K562 treated with DMSO at 1 percent for 12 hours (cell line): ENCODE measurements around the gene TMEM141. TPM values are rescaled to one million over a fixed set of nuclear protein-coding genes. Genes with fewer than 3 reads are reported as not detected.

Experiments used
- total RNA-seq: library from RNA; unstranded; fragments of 300-600 nt; gene quantifications from 2 replicates; pipeline ENCODE4 v1.2.3, GENCODE V29; 2022; ENCODE audit not compliant: insufficient read depth

TMEM141 gene
- total RNA-seq, result 32.1 and 71.4 TPM in 2 replicates

DNA sequence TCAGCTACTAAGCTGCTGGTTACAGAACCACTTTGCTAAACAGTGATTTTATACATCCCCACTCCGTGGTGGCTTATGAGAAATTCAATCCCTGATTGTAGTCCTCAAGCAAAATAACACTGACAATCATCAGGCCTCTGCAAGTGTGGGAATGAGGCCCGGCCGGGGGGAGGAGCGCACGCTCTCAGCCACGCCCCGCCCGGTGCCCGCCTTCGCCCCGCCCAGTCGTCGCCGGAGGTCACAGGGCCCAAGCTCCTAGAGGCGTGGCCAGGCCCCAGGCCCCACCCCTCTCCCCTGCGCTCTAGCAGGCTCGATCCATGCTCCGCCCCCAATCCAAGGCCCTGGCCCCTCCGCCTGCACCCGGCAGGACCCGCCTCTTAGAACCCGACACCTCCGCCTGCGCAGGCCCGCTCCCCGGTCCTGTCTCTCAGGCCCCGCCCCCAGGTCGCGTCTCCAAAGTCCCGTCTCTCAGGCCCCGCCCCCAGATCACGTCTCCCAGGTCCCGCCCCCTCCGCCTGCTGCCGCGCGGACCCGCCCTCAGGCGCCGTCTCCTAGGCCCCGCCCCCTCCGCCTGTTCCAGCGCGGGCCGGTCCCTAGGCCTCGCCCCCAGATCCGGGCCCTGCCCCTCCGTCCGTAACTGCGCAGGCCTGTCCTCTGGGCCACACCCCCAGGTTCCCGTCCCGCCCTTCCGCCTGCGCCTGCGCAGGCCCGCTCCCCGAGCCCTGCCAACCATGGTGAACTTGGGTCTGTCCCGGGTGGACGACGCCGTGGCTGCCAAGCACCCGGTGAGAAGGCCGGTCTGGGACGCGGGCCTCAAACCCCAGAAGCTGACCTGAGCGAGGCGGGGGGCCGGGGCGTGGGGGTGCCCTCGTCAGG lies at the start of gene TMEM141:
Gene TMEM141, plus strand, starts transcription at position 705 of the 876 bp plus-strand sequence. Its CDS starts 27 bp downstream, at position 732.

DNA sequence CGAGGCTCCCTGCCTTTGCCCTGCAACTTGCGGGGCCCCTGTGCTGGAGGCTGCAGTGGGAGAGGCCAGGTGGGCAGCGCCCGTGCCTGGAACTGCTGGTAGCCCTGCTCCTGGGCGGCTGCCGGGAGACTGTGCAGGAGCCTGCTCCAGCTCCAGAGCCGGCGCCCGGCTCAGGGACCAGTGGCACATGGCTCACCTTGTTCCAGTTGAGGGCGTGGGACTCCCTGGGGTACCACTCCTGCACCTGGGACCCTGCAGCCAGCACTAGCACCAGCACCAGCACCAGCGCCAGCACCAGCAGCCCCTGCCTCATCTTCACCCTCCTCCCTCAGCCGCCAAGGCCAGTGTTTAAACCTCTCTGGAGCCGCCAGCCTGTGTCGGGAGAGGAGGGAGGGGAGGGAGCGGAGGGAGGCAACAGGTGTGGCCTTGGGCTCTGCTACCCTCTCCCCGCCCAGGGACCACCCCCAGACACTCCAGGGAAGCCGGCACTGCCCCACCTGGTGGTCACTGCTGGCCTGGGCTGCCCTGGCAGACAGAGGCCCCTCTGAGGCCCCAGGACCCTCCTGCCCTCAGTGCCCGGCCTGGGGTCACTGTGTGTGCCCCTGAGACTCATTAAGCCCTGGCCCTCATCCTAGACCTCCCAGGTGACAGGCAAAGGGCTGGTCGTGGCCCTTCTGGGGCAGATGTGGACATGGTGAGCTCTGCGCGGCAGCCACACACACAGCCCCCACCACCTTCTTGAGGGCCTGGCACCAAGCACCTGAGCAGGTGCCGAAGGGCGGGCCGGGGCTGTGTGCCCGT lies 48.4 kb upstream of the TMEM141 start, which contains the start of gene LCN10:
Gene LCN10, minus strand, starts transcription at position 350 of the 801 bp plus-strand sequence. Its CDS starts 37 bp downstream, at position 313.

DNA sequence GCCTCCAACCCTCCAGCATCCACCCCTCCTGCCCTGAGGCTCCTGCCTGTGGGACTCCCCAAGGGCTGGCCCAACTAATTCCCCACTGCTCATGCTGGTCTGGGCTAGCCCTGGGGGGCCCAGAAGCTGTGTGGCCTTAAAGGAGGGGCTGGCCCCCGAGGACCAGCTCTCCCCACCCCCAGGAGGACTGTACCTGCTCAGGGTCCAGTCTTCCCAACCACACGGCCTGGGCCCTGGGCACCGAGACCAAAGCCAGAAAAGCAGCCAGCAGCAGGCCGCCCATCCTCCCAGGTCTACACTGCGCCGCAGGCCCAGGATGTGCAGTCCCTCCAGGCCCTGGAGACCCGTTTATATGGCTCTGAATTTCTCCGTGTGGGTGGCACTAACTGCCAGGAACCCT lies 42.9 kb upstream of the TMEM141 start, which contains the start of gene LCN6:
Gene LCN6, minus strand, starts transcription at position 325 of the 400 bp plus-strand sequence. Its CDS starts 42 bp downstream, at position 283.

DNA sequence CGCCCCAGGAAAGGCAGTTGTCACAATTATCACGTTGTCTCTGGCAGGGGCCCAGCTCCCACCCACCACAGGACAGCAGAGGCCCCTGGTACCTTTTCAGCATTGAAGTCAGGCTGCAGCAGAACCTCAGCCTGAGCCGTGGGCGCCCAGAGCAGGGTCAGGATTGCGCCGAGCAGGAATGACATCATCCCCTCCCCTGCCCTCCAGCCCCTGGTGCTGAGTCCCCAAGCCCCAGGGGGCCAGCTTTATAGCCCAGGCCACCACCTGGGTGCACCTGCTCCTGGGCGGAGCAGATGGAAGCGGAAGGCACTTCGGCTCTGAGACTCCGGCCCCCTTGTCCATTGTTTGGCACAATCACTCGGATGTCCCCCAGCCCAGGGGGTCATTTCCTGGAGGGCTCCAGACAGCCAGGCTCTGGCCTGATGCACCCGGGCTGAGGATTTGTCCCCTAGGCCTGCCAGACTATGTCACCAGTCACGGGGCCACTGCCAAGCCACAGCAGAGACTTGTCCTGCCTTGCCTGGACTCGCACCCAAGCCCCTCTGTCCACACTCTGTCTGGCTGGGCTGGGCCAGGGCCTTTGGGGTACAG lies 26.7 kb upstream of the TMEM141 start, which contains the start of gene LCN15:
Gene LCN15, minus strand, starts transcription at position 218 of the 591 bp plus-strand sequence. Its CDS starts 30 bp downstream, at position 188.

DNA sequence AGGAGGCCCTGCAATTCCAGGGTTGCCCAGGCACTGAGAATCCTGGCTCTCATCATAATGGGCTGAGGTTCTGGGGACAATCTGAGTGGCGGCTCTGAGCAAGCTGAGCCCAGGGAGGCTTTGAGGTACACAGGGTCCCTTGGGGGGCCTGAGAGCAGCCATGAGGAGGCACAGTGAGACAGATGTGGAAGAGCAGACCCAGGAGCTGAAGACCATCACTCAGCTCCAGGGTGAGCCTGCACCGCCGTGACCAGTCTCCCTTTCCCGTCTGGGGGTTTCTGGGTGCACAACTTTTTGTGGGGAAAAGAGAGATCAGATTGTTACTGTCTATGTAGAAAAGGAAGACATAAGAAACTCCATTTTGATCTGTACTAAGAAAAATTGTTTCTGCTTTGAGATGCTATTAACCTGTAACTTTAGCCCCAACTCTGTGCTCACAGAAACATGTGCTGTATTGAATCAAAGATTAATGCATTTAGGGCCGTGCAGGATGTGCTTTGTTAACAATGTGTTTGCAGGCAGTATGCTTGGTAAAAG lies 5.2 kb downstream of the TMEM141 start, which contains the start of gene CCDC183:
Gene CCDC183, plus strand, starts transcription at position 101 of the 537 bp plus-strand sequence. Its CDS starts 60 bp downstream, at position 161.

DNA sequence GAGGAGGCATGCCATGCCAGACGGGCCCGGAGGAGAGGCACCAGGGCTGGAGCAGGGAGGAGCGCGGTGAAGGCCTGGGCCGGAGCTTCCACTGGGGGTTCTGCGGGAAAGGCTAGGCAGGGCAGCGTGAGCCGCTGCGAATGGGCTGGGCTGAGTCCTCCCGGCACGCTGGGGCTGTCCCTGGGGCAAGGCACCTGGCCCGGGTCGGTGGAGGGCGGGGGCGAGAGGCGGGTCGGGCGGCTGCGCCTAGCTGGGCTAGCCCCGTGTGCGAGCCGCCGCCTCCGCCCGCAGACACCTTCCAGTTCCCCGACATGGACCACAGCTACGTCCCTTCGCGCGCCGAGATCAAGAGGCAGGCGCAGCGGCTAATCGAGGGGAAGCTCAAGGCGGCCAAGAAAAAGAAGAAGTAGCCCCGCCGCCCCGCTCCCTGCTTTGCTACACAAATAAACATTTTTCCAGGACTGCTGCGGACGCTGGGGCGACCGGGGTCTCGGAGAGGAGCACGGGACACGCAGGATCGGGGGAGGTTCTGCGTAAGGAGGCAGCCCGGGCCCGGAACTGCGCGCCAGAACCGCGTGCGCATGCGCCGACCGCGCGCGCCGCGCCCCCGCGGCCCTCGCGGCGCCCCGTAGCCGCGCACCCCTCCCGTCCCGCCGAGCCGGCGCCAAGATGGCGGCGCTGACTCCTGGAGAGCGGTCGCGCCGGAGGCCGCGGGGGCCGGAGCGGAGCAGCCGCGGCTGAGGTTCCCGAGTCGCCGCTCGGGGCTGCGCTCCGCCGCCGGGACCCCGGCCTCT lies 16.3 kb downstream of the TMEM141 start, which contains the start of gene RABL6:
Gene RABL6, plus strand, starts transcription at position 668 of the 794 bp plus-strand sequence. CDS start 249 bp downstream, outside the sequence.

DNA sequence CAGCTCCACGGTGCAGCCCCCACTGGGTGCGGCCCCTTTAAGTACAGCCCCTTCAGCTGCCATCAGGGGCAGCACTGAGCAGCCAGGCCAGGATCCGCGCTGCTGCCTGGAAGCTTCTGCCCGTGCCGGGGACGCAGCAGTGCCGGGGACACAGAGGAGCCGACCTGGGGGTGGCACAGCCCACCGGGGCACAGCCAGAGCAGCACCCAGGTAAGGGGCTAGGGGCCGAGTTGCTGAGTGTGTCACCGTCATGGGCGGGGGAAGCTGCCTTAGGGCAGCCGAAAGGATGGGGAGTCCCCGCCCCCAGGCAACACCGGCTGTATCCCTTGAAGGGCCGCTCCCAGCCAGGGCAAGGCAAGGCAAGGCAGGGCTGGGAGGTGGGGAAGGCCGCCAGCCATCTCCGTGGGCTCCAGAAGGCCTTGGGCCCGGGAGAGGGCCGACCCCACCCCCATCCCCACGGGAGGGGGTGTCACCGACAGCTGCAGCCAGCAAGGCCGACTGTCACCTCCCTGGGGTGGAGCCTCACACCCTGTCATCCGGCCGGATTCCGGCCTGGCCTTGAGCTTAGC lies 51.3 kb downstream of the TMEM141 start, which contains the start of gene AJM1:
Gene AJM1, plus strand, starts transcription at position 99 of the 569 bp plus-strand sequence. CDS start 1,937 bp downstream, outside the sequence.

Other genes with a start within 250 kb of the TMEM141 start
- 4.5 and 20.9 TPM in 2 replicates for gene NOTCH1, start 245.3 kb upstream of the TMEM141 start, total RNA-seq
- 66.9 and 92.7 TPM in 2 replicates for gene EGFL7, start 128.4 kb upstream of the TMEM141 start, total RNA-seq
- gene AGPAT2, start 103.9 kb upstream of the TMEM141 start, total RNA-seq, result 74.6 and 81.1 TPM in 2 replicates
- 11.1 and 12.0 TPM in 2 replicates for gene DIPK1B, start 78.8 kb upstream of the TMEM141 start, total RNA-seq
- gene LCN10, start 48.4 kb upstream of the TMEM141 start, total RNA-seq, result not detected in 2 replicates
- not detected in 2 replicates for gene LCN6, start 42.8 kb upstream of the TMEM141 start, total RNA-seq
- not detected in 2 replicates for gene LCN8, start 33.1 kb upstream of the TMEM141 start, total RNA-seq
- gene LCN15, start 26.8 kb upstream of the TMEM141 start, total RNA-seq, result not detected in 2 replicates
- gene CCDC183, start 5.0 kb downstream of the TMEM141 start, total RNA-seq, result 0.42 TPM in 1 of 2 replicates, not detected in the other
- gene RABL6, start 16.6 kb downstream of the TMEM141 start, total RNA-seq, result 123 and 151 TPM in 2 replicates
- 6.5 and 14.3 TPM in 2 replicates for gene AJM1, start 51.1 kb downstream of the TMEM141 start, total RNA-seq
- gene PHPT1, start 58.1 kb downstream of the TMEM141 start, total RNA-seq, result 119 and 244 TPM in 2 replicates
- 3.4 and 3.6 TPM in 2 replicates for gene MAMDC4, start 61.0 kb downstream of the TMEM141 start, total RNA-seq
- gene EDF1, start 75.0 kb downstream of the TMEM141 start, total RNA-seq, result 551 and 781 TPM in 2 replicates
- 25.9 and 33.7 TPM in 2 replicates for gene TRAF2, start 95.2 kb downstream of the TMEM141 start, total RNA-seq
- gene FBXW5, start 153.4 kb downstream of the TMEM141 start, total RNA-seq, result 126 and 129 TPM in 2 replicates
- not detected in 2 replicates for gene C8G, start 153.9 kb downstream of the TMEM141 start, total RNA-seq
- not detected in 2 replicates for gene LCN12, start 160.9 kb downstream of the TMEM141 start, total RNA-seq
- gene PTGDS, start 186.2 kb downstream of the TMEM141 start, total RNA-seq, result 12.3 and 16.0 TPM in 2 replicates
- not detected in 2 replicates for gene LCNL1, start 191.6 kb downstream of the TMEM141 start, total RNA-seq
- gene PAXX, start 201.1 kb downstream of the TMEM141 start, total RNA-seq, result 91.4 and 99.8 TPM in 2 replicates
- gene CLIC3, start 205.2 kb downstream of the TMEM141 start, total RNA-seq, result not detected in 2 replicates
- 5.4 and 10.9 TPM in 2 replicates for gene ABCA2, start 236.9 kb downstream of the TMEM141 start, total RNA-seq
- not detected in 2 replicates for gene FUT7, start 240.7 kb downstream of the TMEM141 start, total RNA-seq